GM18873 (cell line): ENCODE results near the gene CENPV.
A peak's percentile ranks its signal among the peaks of the same experiment; 100 is the strongest.

Experiments
- ATAC-seq: cut with Tn5 transposase; IDR thresholded peaks from one replicate; pipeline ENCODE4 v1.9.1; 2021; ENCODE audit warnings: mild to moderate bottlenecking, moderate library complexity, moderate number of reproducible peaks; ENCODE audit not compliant: unreplicated experiment, low FRiP score

CENPV gene

GRCh38 chr17:16363749-16364536, 10.7 kb upstream of the CENPV start:
- peak; percentile 69 for ATAC-seq

GRCh38 chr17:16361874-16362273, 8.6 kb upstream of the CENPV start:
- no peak for ATAC-seq

GRCh38 chr17:16358394-16358793, 5.1 kb upstream of the CENPV start:
- ATAC-seq = no peak

GRCh38 chr17:16354585-16354984, 1.3 kb upstream of the CENPV start:
- no peak for ATAC-seq

- ATAC-seq = no peak
Measured at GRCh38 chr17:16352667-16353316, 477 bp downstream of the CENPV start.

GRCh38 chr17:16352303-16352666, 984 bp downstream of the CENPV start:
- ATAC-seq = no peak

GRCh38 chr17:16351831-16352230, 1.4 kb downstream of the CENPV start:
- no peak for ATAC-seq

GRCh38 chr17:16349431-16349830, 3.8 kb downstream of the CENPV start:
- ATAC-seq = no peak

- ATAC-seq = no peak
Measured at GRCh38 chr17:16348586-16348985, 4.7 kb downstream of the CENPV start.

GRCh38 chr17:16346721-16347271, 6.5 kb downstream of the CENPV start:
- no peak for ATAC-seq

- ATAC-seq = no peak
Measured at GRCh38 chr17:16345565-16345964, 7.7 kb downstream of the CENPV start.

GRCh38 chr17:16343569-16343968, 9.7 kb downstream of the CENPV start:
- ATAC-seq = no peak

- no peak for ATAC-seq
Measured at GRCh38 chr17:16342979-16343378, 10.3 kb downstream of the CENPV start.

GRCh38 chr17:16339959-16340358, 13.3 kb downstream of the CENPV start:
- no peak for ATAC-seq

- no peak for ATAC-seq
Measured at GRCh38 chr17:16339402-16339801, 13.9 kb downstream of the CENPV start.

GRCh38 chr17:16338391-16338790, 14.9 kb downstream of the CENPV start:
- no peak for ATAC-seq

- ATAC-seq = no peak
Measured at GRCh38 chr17:16329519-16330271, 23.6 kb downstream of the CENPV start.

GRCh38 chr17:16328997-16329396, 24.3 kb downstream of the CENPV start:
- no peak for ATAC-seq

GRCh38 chr17:16327018-16327417, 26.3 kb downstream of the CENPV start:
- ATAC-seq = no peak

GRCh38 chr17:16325964-16326363, 27.3 kb downstream of the CENPV start:
- no peak for ATAC-seq

- ATAC-seq = no peak
Measured at GRCh38 chr17:16322636-16323035, 30.6 kb downstream of the CENPV start.
